Mesendoderm (in vitro differentiated cells): Measurements from ENCODE around the gene SDK1.

Experiments
- DNase-seq: peaks from one replicate; pipeline ENCODE4 v3.0.0; 2013
- H2AK5ac ChIP-seq: 2 replicates; pipeline ENCODE4 v1.6.1; 2013; ENCODE audit warnings: low read length, inconsistent platforms
- H2BK120ac ChIP-seq: 2 replicates; pipeline ENCODE4 v1.6.1; 2013; ENCODE audit warnings: low read depth, mild to moderate bottlenecking, low read length, moderate library complexity, mixed read lengths
- H2BK15ac ChIP-seq: replicated peaks from 2 replicates; pipeline ENCODE4 v1.6.1; 2013; ENCODE audit warnings: low read depth, mild to moderate bottlenecking, moderate library complexity
- H2BK5ac ChIP-seq: 2 replicates; pipeline ENCODE4 v1.6.1; 2013; ENCODE audit warnings: low read length, inconsistent platforms
- H3K18ac ChIP-seq: 2 replicates; pipeline ENCODE4 v1.6.1; 2013; ENCODE audit warnings: mild to moderate bottlenecking, low read length, mixed read lengths
- H3K23ac ChIP-seq: one replicate; pipeline ENCODE4 v1.6.1; 2013; ENCODE audit warnings: low read length
- H3K27ac ChIP-seq: 2 replicates; pipeline ENCODE4 v1.5.1; 2013; ENCODE audit warnings: low read depth, mild to moderate bottlenecking, inconsistent platforms, low read length, moderate library complexity
- H3K27me3 ChIP-seq: 2 replicates; pipeline ENCODE4 v1.6.1; 2013; ENCODE audit warnings: low read length, control low read depth, mild to moderate bottlenecking, inconsistent platforms; ENCODE audit not compliant: insufficient read depth, poor library complexity
- H3K36me3 ChIP-seq: 2 replicates; pipeline ENCODE4 v1.6.1; 2013; ENCODE audit warnings: low read length, inconsistent platforms; ENCODE audit not compliant: control insufficient read depth, insufficient read depth
- H3K4ac ChIP-seq: one replicate; pipeline ENCODE4 v1.6.1; 2013; ENCODE audit warnings: low read depth, mild to moderate bottlenecking, low read length, moderate library complexity
- H3K4me1 ChIP-seq: 2 replicates; pipeline ENCODE4 v1.6.1; 2013; ENCODE audit warnings: low read depth, low read length, inconsistent platforms; ENCODE audit not compliant: control insufficient read depth
- H3K4me2 ChIP-seq: 2 replicates; pipeline ENCODE4 v1.6.1; 2013; ENCODE audit warnings: low read length
- H3K4me3 ChIP-seq: 2 replicates; pipeline ENCODE4 v1.5.1; 2013; ENCODE audit warnings: mild to moderate bottlenecking, low read length
- H3K56ac ChIP-seq: one replicate; pipeline ENCODE4 v1.6.1; 2013; ENCODE audit warnings: low read length
- H3K79me1 ChIP-seq: 2 replicates; pipeline ENCODE4 v1.6.1; 2013; ENCODE audit warnings: low read length, inconsistent platforms
- H3K79me2 ChIP-seq: 2 replicates; pipeline ENCODE4 v1.6.1; 2013; ENCODE audit warnings: mild to moderate bottlenecking, low read length; ENCODE audit not compliant: control insufficient read depth, insufficient read depth
- H3K9ac ChIP-seq: 2 replicates; pipeline ENCODE4 v1.6.1; 2013; ENCODE audit warnings: low read length, inconsistent platforms
- H4K5ac ChIP-seq: one replicate; pipeline ENCODE4 v1.6.1; 2013; ENCODE audit warnings: low read length
- H4K8ac ChIP-seq: one replicate; pipeline ENCODE4 v1.6.1; 2013; ENCODE audit warnings: low read depth, mild to moderate bottlenecking, control low read depth, low read length, moderate library complexity
- WGBS: extraction: QIAGEN DNeasy Blood & Tissue Kit; methylation state at CpG from one replicate; pipeline ENCODE4 v1.1.7; 2013; ENCODE audit warnings: low lambda C conversion rate, missing lambda C conversion rate; ENCODE audit not compliant: insufficient coverage; ENCODE audit errors: extremely low coverage; 5-methylcytosine and 5-hydroxymethylcytosine counted together

The SDK1 gene

GRCh38 chr7:4156190-4156589, 855.1 kb downstream of the SDK1 start:
- no peak overlapping the region for H3K9ac ChIP-seq
- H3K27ac ChIP-seq, result no peak overlapping the region
- no peak overlapping the region for H3K4me3 ChIP-seq
- no peak overlapping the region for H2BK120ac ChIP-seq
- H3K79me1 ChIP-seq, result no peaks in the 10 kb centered on the region
- H4K8ac ChIP-seq, result no peak overlapping the region
- no peak overlapping the region for H3K56ac ChIP-seq
- H3K4ac ChIP-seq, result no peak overlapping the region
- H2BK5ac ChIP-seq, result no peak overlapping the region
- no peak overlapping the region for H3K4me2 ChIP-seq
- H2BK15ac ChIP-seq, result no peak overlapping the region
- H3K23ac ChIP-seq, result no peak overlapping the region
- no CpG with 5 or more reads among the region's 5 CpGs for WGBS
- H2AK5ac ChIP-seq, result no peak overlapping the region
- H3K18ac ChIP-seq, result no peak overlapping the region
- no peaks in the 10 kb centered on the region for H3K27me3 ChIP-seq
- no peaks in the 10 kb centered on the region for H3K79me2 ChIP-seq
- H3K4me1 ChIP-seq, result no peaks in the 10 kb centered on the region
- DNase-seq, result no peak
- no peak overlapping the region for H4K5ac ChIP-seq
- no peaks in the 10 kb centered on the region for H3K36me3 ChIP-seq

- Histone ChIP-seq H3K79me2 (no peaks in the 10 kb centered on the region), H3K18ac (no peak overlapping the region), H3K4me1 (no peaks in the 10 kb centered on the region), H2AK5ac (no peak overlapping the region), H3K4me2 (no peak overlapping the region), H2BK5ac (no peak overlapping the region), H3K23ac (no peak overlapping the region), H3K56ac (no peak overlapping the region), H4K5ac (no peak overlapping the region), H4K8ac (no peak overlapping the region), H3K36me3 (no peaks in the 10 kb centered on the region), H3K4me3 (no peak overlapping the region), H2BK15ac (no peak overlapping the region), H3K4ac (no peak overlapping the region), H3K27ac (no peak overlapping the region), H3K27me3 (no peaks in the 10 kb centered on the region), H3K9ac (no peak overlapping the region), H2BK120ac (no peak overlapping the region), H3K79me1 (no peaks in the 10 kb centered on the region)
- no CpG with 5 or more reads among the region's 10 CpGs for WGBS
- no peak for DNase-seq
Observed at GRCh38 chr7:4157651-4158050, 856.6 kb downstream of the SDK1 start.

- Histone ChIP-seq H4K5ac (no peak overlapping the region), H3K4me1 (no peaks in the 10 kb centered on the region), H2AK5ac (no peak overlapping the region), H2BK120ac (no peak overlapping the region), H3K4me3 (no peak overlapping the region), H3K4me2 (no peak overlapping the region), H3K9ac (no peak overlapping the region), H3K27me3 (no peaks in the 10 kb centered on the region), H3K18ac (no peak overlapping the region), H3K79me2 (no peaks in the 10 kb centered on the region), H2BK15ac (no peak overlapping the region), H2BK5ac (no peak overlapping the region), H3K4ac (no peak overlapping the region), H3K56ac (no peak overlapping the region), H4K8ac (no peak overlapping the region), H3K23ac (no peak overlapping the region), H3K36me3 (no peaks in the 10 kb centered on the region), H3K79me1 (no peaks in the 10 kb centered on the region), H3K27ac (no peak overlapping the region)
- DNase-seq, result no peak
- WGBS, result no CpG with 5 or more reads among the region's 27 CpGs
Observed at GRCh38 chr7:4158441-4159153, 857.5 kb downstream of the SDK1 start.

- no peak overlapping the region for H3K23ac ChIP-seq
- H4K5ac ChIP-seq, result no peak overlapping the region
- no peak overlapping the region for H2AK5ac ChIP-seq
- no peaks in the 10 kb centered on the region for H3K27me3 ChIP-seq
- H3K4me3 ChIP-seq, result no peak overlapping the region
- no peak overlapping the region for H3K27ac ChIP-seq
- no peak overlapping the region for H3K18ac ChIP-seq
- no peak overlapping the region for H3K4ac ChIP-seq
- no peak overlapping the region for H4K8ac ChIP-seq
- H3K36me3 ChIP-seq, result no peaks in the 10 kb centered on the region
- H2BK15ac ChIP-seq, result no peak overlapping the region
- H2BK120ac ChIP-seq, result no peak overlapping the region
- H2BK5ac ChIP-seq, result no peak overlapping the region
- no peak overlapping the region for H3K4me2 ChIP-seq
- no peaks in the 10 kb centered on the region for H3K79me2 ChIP-seq
- no CpG with 5 or more reads among the region's 5 CpGs for WGBS
- no peak overlapping the region for H3K9ac ChIP-seq
- no peak for DNase-seq
- no peaks in the 10 kb centered on the region for H3K79me1 ChIP-seq
- no peak overlapping the region for H3K56ac ChIP-seq
- no peaks in the 10 kb centered on the region for H3K4me1 ChIP-seq
Observed at GRCh38 chr7:4159154-4159501, 858.1 kb downstream of the SDK1 start.

- Histone ChIP-seq H3K56ac (no peak overlapping the region), H3K9ac (no peak overlapping the region), H2BK5ac (no peak overlapping the region), H3K79me1 (no peaks in the 10 kb centered on the region), H3K18ac (no peak overlapping the region), H2AK5ac (no peak overlapping the region), H3K4me1 (no peaks in the 10 kb centered on the region), H3K36me3 (no peaks in the 10 kb centered on the region), H3K4ac (no peak overlapping the region), H3K23ac (no peak overlapping the region), H3K27ac (no peak overlapping the region), H3K4me3 (no peak overlapping the region), H3K27me3 (no peaks in the 10 kb centered on the region), H2BK15ac (no peak overlapping the region), H2BK120ac (no peak overlapping the region), H4K5ac (no peak overlapping the region), H3K4me2 (no peak overlapping the region), H4K8ac (no peak overlapping the region), H3K79me2 (no peaks in the 10 kb centered on the region)
- DNase-seq, result no peak
- WGBS, result no CpG with 5 or more reads among the region's 6 CpGs
Observed at GRCh38 chr7:4159761-4160554, 858.9 kb downstream of the SDK1 start.
